ENCODE results near the gene ATAT1. TPM values are rescaled to one million over a fixed set of nuclear protein-coding genes. Genes with fewer than 3 reads are reported as not detected.

ATAT1 gene
- total RNA-seq, 1 donor from 2014 or later = 51.0 TPM

DNA sequence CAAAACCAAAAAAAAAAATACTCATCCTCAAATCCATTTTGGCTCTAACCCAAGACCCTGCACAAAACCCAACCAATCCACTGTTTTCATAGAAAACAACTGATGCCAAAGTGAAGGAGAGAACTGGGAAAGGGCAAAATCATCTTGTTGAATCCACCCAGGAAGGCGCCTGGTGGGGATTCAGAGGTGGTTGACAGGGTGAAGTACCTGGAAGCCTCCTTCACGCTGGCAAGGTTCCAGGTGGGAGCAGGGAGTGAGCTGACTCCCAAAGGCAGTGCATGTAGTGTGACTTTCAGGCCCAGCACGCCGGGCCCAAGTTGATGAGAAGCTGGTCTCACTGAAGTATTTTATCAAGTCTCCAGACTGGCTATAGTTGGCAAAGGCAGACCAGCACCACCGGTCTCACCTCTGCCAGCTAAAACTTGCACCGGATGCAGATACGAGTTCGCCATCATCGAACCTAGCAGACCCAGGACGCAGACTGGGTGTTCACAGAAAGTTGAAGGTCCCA is 26.2 kb upstream of the ATAT1 start:
- DNase-seq (ENCODE audit: low spot score in 2 of 2, unreplicated experiment in 2 of 2) = no peak
- Mint-ChIP-seq H3K4me3 (no peak overlapping the region), H3K9me3 (no peaks in the 10 kb centered on the region), H3K27ac (peak overlapping the region; percentile 84), H3K27me3 (ENCODE audit: low read depth) (no peaks in the 10 kb centered on the region), H3K36me3 (peaks cover 38% of the 10 kb centered on the region), H3K4me1 (peaks cover 7% of the 10 kb centered on the region)
- TF ChIP-seq, protein P1, sequence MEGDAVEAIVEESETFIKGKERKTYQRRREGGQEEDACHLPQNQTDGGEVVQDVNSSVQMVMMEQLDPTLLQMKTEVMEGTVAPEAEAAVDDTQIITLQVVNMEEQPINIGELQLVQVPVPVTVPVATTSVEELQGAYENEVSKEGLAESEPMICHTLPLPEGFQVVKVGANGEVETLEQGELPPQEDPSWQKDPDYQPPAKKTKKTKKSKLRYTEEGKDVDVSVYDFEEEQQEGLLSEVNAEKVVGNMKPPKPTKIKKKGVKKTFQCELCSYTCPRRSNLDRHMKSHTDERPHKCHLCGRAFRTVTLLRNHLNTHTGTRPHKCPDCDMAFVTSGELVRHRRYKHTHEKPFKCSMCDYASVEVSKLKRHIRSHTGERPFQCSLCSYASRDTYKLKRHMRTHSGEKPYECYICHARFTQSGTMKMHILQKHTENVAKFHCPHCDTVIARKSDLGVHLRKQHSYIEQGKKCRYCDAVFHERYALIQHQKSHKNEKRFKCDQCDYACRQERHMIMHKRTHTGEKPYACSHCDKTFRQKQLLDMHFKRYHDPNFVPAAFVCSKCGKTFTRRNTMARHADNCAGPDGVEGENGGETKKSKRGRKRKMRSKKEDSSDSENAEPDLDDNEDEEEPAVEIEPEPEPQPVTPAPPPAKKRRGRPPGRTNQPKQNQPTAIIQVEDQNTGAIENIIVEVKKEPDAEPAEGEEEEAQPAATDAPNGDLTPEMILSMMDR (IDR thresholded peaks at IDR 0.05; ENCODE audit: unreplicated experiment) = no peak

DNA sequence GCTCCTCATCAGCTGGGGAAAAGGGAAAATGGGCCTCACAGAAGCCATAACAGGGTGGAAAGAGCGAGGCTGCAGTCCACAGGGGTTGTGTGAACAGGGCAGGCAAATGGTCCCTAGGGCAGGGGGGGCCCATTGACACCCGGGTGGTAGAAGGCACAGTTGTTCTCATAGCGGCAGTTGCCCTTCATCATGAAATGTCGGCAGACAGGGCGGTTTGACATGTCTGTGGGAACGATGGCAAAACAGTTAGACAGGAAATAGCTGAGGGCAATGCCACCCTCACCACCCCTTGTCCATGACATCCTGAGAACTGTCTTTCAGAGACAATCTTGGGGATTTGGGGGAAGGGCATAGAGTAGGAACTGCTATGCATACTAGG is 25.2 kb upstream of the ATAT1 start:
- peaks cover 45% of the 10 kb centered on the region for H3K36me3 Mint-ChIP-seq
- H3K9me3 Mint-ChIP-seq = no peaks in the 10 kb centered on the region
- no peak overlapping the region for H3K27ac Mint-ChIP-seq
- H3K4me1 Mint-ChIP-seq = peaks cover 7% of the 10 kb centered on the region
- no peak overlapping the region for H3K4me3 Mint-ChIP-seq
- DNase-seq (ENCODE audit: low spot score in 2 of 2, unreplicated experiment in 2 of 2) = no peak
- TF ChIP-seq, protein P1 (IDR thresholded peaks at IDR 0.05; ENCODE audit: unreplicated experiment) = no peak
- no peaks in the 10 kb centered on the region for H3K27me3 Mint-ChIP-seq (ENCODE audit: low read depth)

DNA sequence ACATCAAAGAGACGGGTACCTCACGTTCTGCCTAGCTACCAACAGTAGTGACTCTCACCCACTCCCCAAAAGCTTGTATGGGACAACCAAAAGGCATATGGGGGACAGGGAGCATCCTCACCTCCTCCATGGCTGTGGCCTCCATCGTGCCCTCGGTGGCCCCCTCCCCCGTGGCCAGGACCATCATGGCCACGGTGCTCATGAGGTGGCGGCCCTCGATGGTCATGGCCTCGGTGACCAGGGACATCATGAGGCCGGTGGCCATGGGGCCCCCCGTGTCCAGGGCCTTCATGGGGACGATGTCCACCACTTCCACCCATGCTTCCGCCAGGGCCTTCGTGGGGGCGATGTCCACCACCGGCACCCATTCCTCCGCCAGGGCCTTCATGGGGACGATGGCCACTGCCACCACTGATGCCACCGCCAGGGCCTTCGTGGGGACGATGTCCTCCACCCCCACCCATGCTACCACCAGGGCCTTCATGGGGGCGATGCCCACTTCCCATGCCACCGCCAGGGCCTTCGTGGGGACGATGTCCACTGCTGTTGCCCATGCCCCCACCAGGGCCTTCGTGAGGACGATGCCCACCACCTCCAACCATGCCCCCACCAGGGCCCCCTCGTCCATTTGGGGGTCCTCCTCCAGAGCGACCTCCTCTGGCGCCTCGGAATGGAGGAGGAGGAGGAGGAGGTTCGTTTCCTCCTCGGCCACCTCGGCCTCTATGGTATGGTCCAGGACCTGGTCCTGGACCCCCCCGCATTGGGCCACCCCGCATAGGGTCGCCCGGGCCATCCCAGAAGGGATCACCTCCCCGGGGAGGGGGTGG is 24.6 kb upstream of the ATAT1 start:
- Mint-ChIP-seq H3K27ac (no peak overlapping the region), H3K4me1 (peaks cover 7% of the 10 kb centered on the region), H3K27me3 (ENCODE audit: low read depth) (no peaks in the 10 kb centered on the region), H3K4me3 (no peak overlapping the region), H3K36me3 (peaks cover 49% of the 10 kb centered on the region), H3K9me3 (no peaks in the 10 kb centered on the region)
- DNase-seq (ENCODE audit: low spot score in 2 of 2, unreplicated experiment in 2 of 2) = no peak
- TF ChIP-seq, protein P1 (IDR thresholded peaks at IDR 0.05; ENCODE audit: unreplicated experiment) = no peak

GRCh38 chr6:30603961-30604360 is 22.7 kb upstream of the ATAT1 start:
- TF ChIP-seq, protein P1 (IDR thresholded peaks at IDR 0.05; ENCODE audit: unreplicated experiment) = no peak
- Mint-ChIP-seq H3K36me3 (peaks cover 56% of the 10 kb centered on the region), H3K4me3 (no peak overlapping the region), H3K27me3 (ENCODE audit: low read depth) (no peaks in the 10 kb centered on the region), H3K27ac (no peak overlapping the region), H3K4me1 (peaks cover 3% of the 10 kb centered on the region), H3K9me3 (no peaks in the 10 kb centered on the region)
- no peak for DNase-seq (ENCODE audit: low spot score in 2 of 2, unreplicated experiment in 2 of 2)

GRCh38 chr6:30610065-30610464 is 16.6 kb upstream of the ATAT1 start:
- Mint-ChIP-seq H3K4me3 (no peak overlapping the region), H3K36me3 (peaks cover 32% of the 10 kb centered on the region), H3K9me3 (no peaks in the 10 kb centered on the region), H3K4me1 (peaks cover 43% of the 10 kb centered on the region), H3K27ac (peak overlapping the region; percentile 13), H3K27me3 (ENCODE audit: low read depth) (no peaks in the 10 kb centered on the region)
- DNase-seq (ENCODE audit: low spot score in 2 of 2, unreplicated experiment in 2 of 2) = no peak
- TF ChIP-seq, protein P1 (IDR thresholded peaks at IDR 0.05; ENCODE audit: unreplicated experiment) = no peak

Data from mesothelial cell of epicardium (in vitro differentiated cells).